ENCODE data around the gene PPP1R2. TPM values are rescaled to one million over a fixed set of nuclear protein-coding genes. Genes with fewer than 3 reads are reported as not detected.

Gene PPP1R2
- polyA plus RNA-seq, 1 of the 3 experiments (the other 2 are of a cell fraction), result 8.1 TPM

DNA sequence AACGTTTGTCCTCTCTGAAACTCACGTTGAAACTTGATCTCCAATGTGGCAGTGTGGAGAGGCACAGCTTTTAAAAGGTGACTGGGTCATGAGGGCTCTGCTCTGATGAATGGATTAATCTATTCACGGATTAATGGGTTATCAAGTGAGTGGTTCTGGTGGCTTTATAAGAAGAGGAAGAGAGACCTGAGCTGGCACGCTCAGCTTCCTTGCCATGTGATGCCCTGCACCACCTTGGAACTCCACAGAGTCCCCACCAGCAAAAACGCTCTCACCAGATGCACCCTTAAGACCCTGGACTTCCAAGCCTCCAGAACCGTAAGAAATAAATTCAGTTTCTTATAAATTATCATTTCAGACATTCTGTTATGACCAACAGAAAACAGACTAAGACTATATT, 2.6 kb downstream of the PPP1R2 start:
- H3K9me3 ChIP-seq, result no peaks in the 10 kb centered on the region
- H3K4me3 ChIP-seq (ENCODE audit: low read depth in 2 of 2, low read length in 1 of 2), result no peak overlapping the region
- no peaks in the 10 kb centered on the region for H3K9me2 ChIP-seq
- H3K36me3 ChIP-seq (replicated peaks in 1 of 2; ENCODE audit: control insufficient read depth in 1 of 2, insufficient read depth in 2 of 2, low read length in 1 of 2), result no peaks in the 10 kb centered on the region
- H3K4me2 ChIP-seq, result peak overlapping the region; percentile 86; the same call in 1 of the 2 replicates
- CTCF ChIA-PET, result interaction anchor here (0.8 kb wide), 1 partner anchor 269 kb away, joined by 3 read pairs; the partner anchor contains the start of gene XXYLT1
- no peak overlapping the region for H3K9ac ChIP-seq
- H3K4me1 ChIP-seq (ENCODE audit: control insufficient read depth in 1 of 2, insufficient read depth in 2 of 2, low read depth in 1 of 2, low read length in 1 of 2), result peaks cover 10 to 20% of the 10 kb centered on the region in 2 experiments
- WGBS (ENCODE audit: low lambda C conversion rate), result 78% methylated on average over 6 of the region's 6 CpGs
- peaks cover 34% of the 10 kb centered on the region for H4K20me1 ChIP-seq (ENCODE audit: insufficient read depth)
- no peaks in the 10 kb centered on the region for H3K27me3 ChIP-seq (ENCODE audit: insufficient read depth)
- TF ChIP-seq RFX5 (IDR thresholded peaks at IDR 0.05; ENCODE audit: low read length), result no peak
- TF ChIP-seq FOXJ3 (CRISPR knock-in tag; IDR thresholded peaks at IDR 0.05), result no peak
- TF ChIP-seq MXI1 (IDR thresholded peaks at IDR 0.05; ENCODE audit: low read depth, low read length), result no peak
- no peak for TF ChIP-seq RAD21 (IDR thresholded peaks at IDR 0.05; ENCODE audit: low read length)
- TF ChIP-seq TCF12 (IDR thresholded peaks at IDR 0.05), result no peak
- TF ChIP-seq RXRA (IDR thresholded peaks at IDR 0.05; ENCODE audit: borderline replicate concordance, low read depth), result no peak
- no peak for TF ChIP-seq MEF2A (IDR thresholded peaks at IDR 0.05; ENCODE audit: borderline replicate concordance, low read depth)
- no peak for TF ChIP-seq YY1 (IDR thresholded peaks at IDR 0.05; ENCODE audit: low read depth)
- TF ChIP-seq TAF1 (IDR thresholded peaks at IDR 0.05; ENCODE audit: borderline replicate concordance, low read depth, low read length), result no peak
- no peak for TF ChIP-seq ELF1 (IDR thresholded peaks at IDR 0.05)
- no peak for TF ChIP-seq GATA2 (CRISPR knock-in tag; IDR thresholded peaks at IDR 0.05)
- TF ChIP-seq, protein P1, sequence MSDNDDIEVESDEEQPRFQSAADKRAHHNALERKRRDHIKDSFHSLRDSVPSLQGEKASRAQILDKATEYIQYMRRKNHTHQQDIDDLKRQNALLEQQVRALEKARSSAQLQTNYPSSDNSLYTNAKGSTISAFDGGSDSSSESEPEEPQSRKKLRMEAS (IDR thresholded peaks at IDR 0.05; ENCODE audit: low read depth), result no peak
- TF ChIP-seq EP300 (IDR thresholded peaks at IDR 0.05; ENCODE audit: borderline replicate concordance in 1 of 2, low read depth in 1 of 2, low read length in 1 of 2), result no peak
- TF ChIP-seq SMC3 (IDR thresholded peaks at IDR 0.05; ENCODE audit: low read depth, low read length), result no peak
- no peak for TF ChIP-seq RCOR1 (IDR thresholded peaks at IDR 0.05; ENCODE audit: low read length)
- no peak overlapping the region for H2AFZ ChIP-seq (ENCODE audit: low read depth)
- H3K27ac ChIP-seq (ENCODE audit: low read depth in 2 of 2, low read length in 1 of 2), result no peak overlapping the region
- DNase-seq, result no peak
- H3K79me2 ChIP-seq (ENCODE audit: insufficient read depth), result peaks cover 68% of the 10 kb centered on the region
- H3F3A ChIP-seq (replicated peaks; ENCODE audit: insufficient read depth), result no peaks in the 10 kb centered on the region
- POLR2A ChIA-PET, result no interaction called here

DNA sequence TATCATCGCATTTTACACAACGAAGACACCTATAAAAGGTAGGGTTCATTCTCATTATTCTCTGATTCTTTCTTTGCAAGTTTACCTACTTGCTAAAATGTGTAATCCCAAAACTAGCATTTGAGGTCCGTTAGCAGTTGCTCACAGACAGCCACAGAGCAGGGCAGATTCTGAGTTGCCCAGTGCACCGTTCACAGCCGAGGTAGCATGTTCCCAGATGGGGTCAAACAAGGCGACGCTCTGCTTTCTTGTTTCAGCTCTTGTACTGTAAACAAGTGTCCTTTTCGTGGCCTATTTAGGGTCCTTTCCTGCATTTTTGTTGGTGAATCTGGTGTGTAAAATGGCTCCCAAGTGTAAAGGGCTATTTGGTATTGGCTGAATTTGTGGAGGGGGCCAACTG, 3.1 kb downstream of the PPP1R2 start:
- no peak overlapping the region for H2AFZ ChIP-seq (ENCODE audit: low read depth)
- no peaks in the 10 kb centered on the region for H3K9me3 ChIP-seq
- peaks cover 73% of the 10 kb centered on the region for H3K79me2 ChIP-seq (ENCODE audit: insufficient read depth)
- no peak overlapping the region for H3K9ac ChIP-seq
- peaks cover 9 to 20% of the 10 kb centered on the region in 2 experiments; a peak in 3 of 4 replicates for H3K4me1 ChIP-seq (ENCODE audit: control insufficient read depth in 1 of 2, insufficient read depth in 2 of 2, low read depth in 1 of 2, low read length in 1 of 2)
- POLR2A ChIA-PET, result no interaction called here
- no peaks in the 10 kb centered on the region for H3K27me3 ChIP-seq (ENCODE audit: insufficient read depth)
- H3K27ac ChIP-seq (ENCODE audit: low read depth in 2 of 2, low read length in 1 of 2), result no peak overlapping the region
- no peak overlapping the region for H3K4me2 ChIP-seq
- no peak for DNase-seq
- TF ChIP-seq MEF2A (IDR thresholded peaks at IDR 0.05; ENCODE audit: borderline replicate concordance, low read depth) (no peak), SIN3A (IDR thresholded peaks at IDR 0.05; ENCODE audit: borderline replicate concordance, low read depth, low read length) (no peak), CHD2 (IDR thresholded peaks at IDR 0.05; ENCODE audit: low read length, partially characterized antibody) (no peak), RXRA (IDR thresholded peaks at IDR 0.05; ENCODE audit: borderline replicate concordance, low read depth) (no peak), YY1 (IDR thresholded peaks at IDR 0.05; ENCODE audit: low read depth) (no peak), FOXM1 (IDR thresholded peaks at IDR 0.05; ENCODE audit: low read depth) (no peak)
- TF ChIP-seq, protein P2, sequence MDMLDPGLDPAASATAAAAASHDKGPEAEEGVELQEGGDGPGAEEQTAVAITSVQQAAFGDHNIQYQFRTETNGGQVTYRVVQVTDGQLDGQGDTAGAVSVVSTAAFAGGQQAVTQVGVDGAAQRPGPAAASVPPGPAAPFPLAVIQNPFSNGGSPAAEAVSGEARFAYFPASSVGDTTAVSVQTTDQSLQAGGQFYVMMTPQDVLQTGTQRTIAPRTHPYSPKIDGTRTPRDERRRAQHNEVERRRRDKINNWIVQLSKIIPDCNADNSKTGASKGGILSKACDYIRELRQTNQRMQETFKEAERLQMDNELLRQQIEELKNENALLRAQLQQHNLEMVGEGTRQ (IDR thresholded peaks at IDR 0.05; ENCODE audit: borderline replicate concordance, low read depth, low read length), result no peak
- H3F3A ChIP-seq (replicated peaks; ENCODE audit: insufficient read depth), result no peaks in the 10 kb centered on the region
- H4K20me1 ChIP-seq (ENCODE audit: insufficient read depth), result peaks cover 37% of the 10 kb centered on the region
- H3K4me3 ChIP-seq (ENCODE audit: low read depth in 2 of 2, low read length in 1 of 2), result no peak overlapping the region
- CTCF ChIA-PET, result interaction anchor here (0.8 kb wide), 1 partner anchor 269 kb away, joined by 3 read pairs; the partner anchor contains the start of gene XXYLT1
- WGBS (ENCODE audit: low lambda C conversion rate), result 91% methylated on average over 8 of the region's 8 CpGs
- no peaks in the 10 kb centered on the region for H3K36me3 ChIP-seq (replicated peaks in 1 of 2; ENCODE audit: control insufficient read depth in 1 of 2, insufficient read depth in 2 of 2, low read length in 1 of 2)
- no peaks in the 10 kb centered on the region for H3K9me2 ChIP-seq

All from SK-N-SH (cell line).